A673 (cell line): ENCODE results near the gene ATRNL1.
"Not testable (repeated sequence)": the region's sequence is repeated elsewhere in the genome, so short reads cannot be mapped to it uniquely, and the experiment has no call there.

Experiments used
- CTCF ChIP-seq: fragments of 300-800, 200-600 bp; sonication (generic); conservative IDR thresholded peaks from 2 replicates; pipeline ENCODE4 v1.5.1; 2017; ENCODE audit warnings: low read depth, mild to moderate bottlenecking, antibody characterized with exemption, low read length, moderate library complexity, mixed read lengths
- EZH2 ChIP-seq: fragments of 200-600 bp; sonication (generic); IDR thresholded peaks from 2 replicates; pipeline ENCODE4 v1.6.1; 2017; ENCODE audit warnings: borderline replicate concordance, low read depth, mild to moderate bottlenecking, mixed read lengths, antibody characterized with exemption, low read length; ENCODE audit not compliant: poor library complexity, severe bottlenecking

- TF ChIP-seq CTCF, EZH2: not testable (repeated sequence)
Measured at GRCh38 chr10:115828182-115828581, 735.0 kb downstream of the ATRNL1 start.
